ENCODE results near the gene PERCC1.

DNA sequence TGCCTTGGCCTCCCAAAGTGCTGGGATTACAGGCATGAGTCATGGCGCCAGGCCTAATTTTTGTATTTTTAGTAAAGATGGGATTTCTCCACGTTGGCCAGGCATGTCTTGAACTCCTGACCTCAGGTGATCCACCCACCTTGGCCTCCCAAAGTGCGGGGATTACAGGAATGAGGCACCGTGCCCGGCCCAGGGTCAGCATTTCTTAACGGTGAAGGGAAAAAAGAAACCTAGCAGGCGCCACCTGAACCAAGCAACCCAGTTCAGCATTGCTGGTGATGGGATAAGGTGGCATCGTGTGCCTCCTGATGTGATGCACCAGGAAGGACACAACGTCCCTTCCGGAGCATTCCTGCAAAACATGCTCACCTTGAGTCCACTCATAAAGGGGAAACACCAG is 46.2 kb downstream of the PERCC1 start:
- TF ChIP-seq TP53 (CRISPR knock-in tag; IDR thresholded peaks at IDR 0.05) (no peak), SMAD3 (CRISPR knock-in tag; IDR thresholded peaks at IDR 0.05; ENCODE audit: borderline replicate concordance) (no peak), CTCF (IDR thresholded peaks at IDR 0.05) (no peak), OVOL2 (CRISPR knock-in tag; IDR thresholded peaks at IDR 0.05; ENCODE audit: borderline replicate concordance) (no peak), NR2C2 (CRISPR knock-in tag; IDR thresholded peaks at IDR 0.05) (no peak), USF1 (CRISPR knock-in tag; IDR thresholded peaks at IDR 0.05) (no peak), SP1 (CRISPR knock-in tag; conservative IDR thresholded peaks at IDR 0.05) (no peak), JUN (CRISPR knock-in tag; IDR thresholded peaks at IDR 0.05) (no peak), SMAD4 (CRISPR knock-in tag; IDR thresholded peaks at IDR 0.05) (no peak)
